Fibroblast of the aortic adventitia (primary cell): Measurements from ENCODE around the gene DNAH17. TPM values are rescaled to one million over a fixed set of nuclear protein-coding genes. Genes with fewer than 3 reads are reported as not detected.

Source experiments
- DNase-seq: peaks from one replicate; pipeline ENCODE4 v3.0.0-alpha.2; 2010; ENCODE audit warnings: low read depth
- H3K4me3 ChIP-seq: 2 replicates; pipeline ENCODE4 v1.5.1; 2011; ENCODE audit warnings: low read depth, mild to moderate bottlenecking, control low read depth, low read length, moderate library complexity
- total RNA-seq: library from RNA; depleted of rRNA; stranded (reverse); fragments of >200 nt; gene quantifications from 2 replicates; pipeline ENCODE4 v1.2.3, GENCODE V29; 2012; ENCODE audit warnings: low replicate concordance
- TF ChIP-seq, protein P1 (sequence below): IDR thresholded peaks from 2 replicates; pipeline ENCODE4 v1.5.1; 2011; ENCODE audit warnings: mild to moderate bottlenecking, low read length, control low read depth, inconsistent platforms; ENCODE audit not compliant: insufficient read depth

DNAH17 gene
- total RNA-seq, 1 donor: not detected

GRCh38 chr17:78433013-78433727 lies 144.0 kb downstream of the DNAH17 start:
- H3K4me3 ChIP-seq: no peak overlapping the region
- no peak for DNase-seq
- TF ChIP-seq, protein P1, sequence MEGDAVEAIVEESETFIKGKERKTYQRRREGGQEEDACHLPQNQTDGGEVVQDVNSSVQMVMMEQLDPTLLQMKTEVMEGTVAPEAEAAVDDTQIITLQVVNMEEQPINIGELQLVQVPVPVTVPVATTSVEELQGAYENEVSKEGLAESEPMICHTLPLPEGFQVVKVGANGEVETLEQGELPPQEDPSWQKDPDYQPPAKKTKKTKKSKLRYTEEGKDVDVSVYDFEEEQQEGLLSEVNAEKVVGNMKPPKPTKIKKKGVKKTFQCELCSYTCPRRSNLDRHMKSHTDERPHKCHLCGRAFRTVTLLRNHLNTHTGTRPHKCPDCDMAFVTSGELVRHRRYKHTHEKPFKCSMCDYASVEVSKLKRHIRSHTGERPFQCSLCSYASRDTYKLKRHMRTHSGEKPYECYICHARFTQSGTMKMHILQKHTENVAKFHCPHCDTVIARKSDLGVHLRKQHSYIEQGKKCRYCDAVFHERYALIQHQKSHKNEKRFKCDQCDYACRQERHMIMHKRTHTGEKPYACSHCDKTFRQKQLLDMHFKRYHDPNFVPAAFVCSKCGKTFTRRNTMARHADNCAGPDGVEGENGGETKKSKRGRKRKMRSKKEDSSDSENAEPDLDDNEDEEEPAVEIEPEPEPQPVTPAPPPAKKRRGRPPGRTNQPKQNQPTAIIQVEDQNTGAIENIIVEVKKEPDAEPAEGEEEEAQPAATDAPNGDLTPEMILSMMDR: no peak

DNA sequence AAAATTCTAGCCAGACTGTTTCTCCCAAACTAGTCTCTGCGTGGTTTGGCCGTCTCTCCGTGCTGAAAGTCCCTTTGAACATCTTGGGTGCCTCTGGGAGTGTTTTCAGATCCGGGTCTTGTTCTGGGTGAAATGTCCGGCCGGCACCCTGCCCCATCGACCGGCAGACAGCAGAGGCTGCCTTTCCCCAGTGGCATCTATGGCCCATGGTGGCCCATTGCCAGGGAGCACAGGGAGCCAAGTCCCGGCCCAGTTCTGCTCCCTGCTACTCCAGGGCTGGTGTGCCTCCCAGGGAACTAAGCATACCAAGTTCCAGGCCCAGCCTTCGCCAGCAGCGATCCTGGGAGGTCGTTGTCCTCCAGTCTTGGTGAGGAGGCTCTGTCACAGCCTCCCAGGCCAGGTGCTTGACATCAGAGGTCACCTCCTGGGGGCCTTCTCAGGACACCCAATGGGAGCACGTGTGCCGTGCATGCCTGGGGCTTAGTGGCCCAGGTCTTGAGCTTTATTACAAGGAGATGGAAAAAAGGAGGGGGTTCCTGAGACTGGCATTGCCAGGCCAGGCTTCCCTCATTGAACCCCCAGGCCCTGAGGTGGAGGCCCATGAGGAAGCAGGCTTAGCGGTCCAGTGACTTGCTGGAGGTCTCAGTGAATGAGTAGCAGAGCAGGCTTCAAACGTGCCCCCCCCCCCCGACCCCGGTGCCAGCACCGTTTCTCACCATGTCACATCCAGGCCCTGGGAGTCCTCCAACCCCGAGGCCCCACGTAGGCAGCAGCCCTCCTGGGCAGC lies 144.8 kb downstream of the DNAH17 start:
- no peak overlapping the region for H3K4me3 ChIP-seq
- no peak for DNase-seq
- TF ChIP-seq, protein P1: no peak

DNA sequence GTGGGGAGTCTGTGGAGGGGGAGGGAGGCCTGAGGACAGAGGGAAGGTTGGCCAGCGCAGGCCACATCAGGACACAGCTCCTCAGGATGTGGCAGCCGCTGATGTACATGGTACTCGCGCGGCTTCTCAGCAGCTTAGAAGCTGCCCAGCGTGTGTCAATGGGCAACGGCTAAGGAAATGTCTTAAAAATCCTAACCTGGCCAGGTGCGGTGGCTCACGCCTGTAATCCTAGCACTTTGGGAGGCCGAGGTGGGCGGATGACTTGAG lies 145.6 kb downstream of the DNAH17 start:
- no peak for DNase-seq
- TF ChIP-seq, protein P1: no peak
- H3K4me3 ChIP-seq: no peak overlapping the region

DNA sequence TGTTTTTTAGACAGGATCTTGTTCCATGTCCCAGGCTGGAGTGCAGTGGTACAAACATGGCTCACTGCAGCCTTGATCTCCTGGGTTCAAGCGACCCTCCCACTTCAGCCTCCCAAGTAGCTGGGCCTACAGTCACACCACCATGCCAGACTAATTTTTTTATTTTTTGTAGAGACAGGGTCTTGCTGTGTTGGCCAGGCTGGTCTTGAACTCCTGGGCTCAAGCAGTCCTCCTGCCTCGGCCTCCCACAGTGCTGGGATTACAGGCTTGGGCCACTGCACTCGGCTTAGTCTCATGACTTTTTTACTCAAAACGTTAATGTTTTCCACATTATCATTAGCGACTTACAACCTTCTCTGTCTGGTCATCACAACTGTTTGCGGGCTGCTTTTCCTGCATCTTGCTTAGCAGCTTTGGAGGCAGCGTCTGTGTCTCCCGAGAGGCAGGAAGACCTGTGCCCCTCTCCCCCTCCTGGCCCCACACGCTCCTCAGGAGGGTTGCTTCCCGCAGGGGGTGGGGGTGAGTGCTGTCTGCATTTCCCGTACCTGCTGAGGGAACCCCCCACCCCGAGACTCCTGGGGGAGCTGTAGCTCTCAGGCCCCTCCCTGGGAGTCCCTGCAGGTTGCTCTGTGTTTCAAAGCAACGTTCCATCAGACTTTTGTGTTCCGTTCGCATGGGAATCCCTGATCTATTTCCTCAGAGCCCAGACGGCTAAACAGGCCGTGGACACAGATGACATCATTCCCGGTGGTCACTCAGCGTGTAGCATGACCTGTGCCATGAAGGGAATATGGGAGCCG lies 146.1 kb downstream of the DNAH17 start:
- TF ChIP-seq, protein P1: no peak
- no peak for DNase-seq
- no peak overlapping the region for H3K4me3 ChIP-seq

DNA sequence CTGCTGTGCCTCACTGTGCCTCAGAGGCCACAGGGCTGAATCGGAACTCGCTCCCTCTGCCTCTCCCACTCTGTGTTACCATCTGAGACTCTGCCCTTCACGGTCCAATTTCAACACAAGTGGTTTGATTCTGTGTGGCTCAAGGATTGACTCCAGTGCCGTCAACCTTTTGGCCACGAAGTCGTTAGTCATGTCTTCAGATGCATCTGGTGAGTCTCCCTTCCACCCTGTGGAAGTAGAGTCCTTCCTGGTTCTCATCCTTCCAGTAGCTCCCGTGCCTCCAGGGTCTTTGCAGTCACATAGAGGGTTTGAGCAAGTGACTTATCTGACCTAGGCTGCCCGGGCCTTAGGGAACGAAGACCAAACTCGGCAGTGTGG lies 147.6 kb downstream of the DNAH17 start:
- DNase-seq: no peak
- H3K4me3 ChIP-seq: no peak overlapping the region
- TF ChIP-seq, protein P1: no peak

DNA sequence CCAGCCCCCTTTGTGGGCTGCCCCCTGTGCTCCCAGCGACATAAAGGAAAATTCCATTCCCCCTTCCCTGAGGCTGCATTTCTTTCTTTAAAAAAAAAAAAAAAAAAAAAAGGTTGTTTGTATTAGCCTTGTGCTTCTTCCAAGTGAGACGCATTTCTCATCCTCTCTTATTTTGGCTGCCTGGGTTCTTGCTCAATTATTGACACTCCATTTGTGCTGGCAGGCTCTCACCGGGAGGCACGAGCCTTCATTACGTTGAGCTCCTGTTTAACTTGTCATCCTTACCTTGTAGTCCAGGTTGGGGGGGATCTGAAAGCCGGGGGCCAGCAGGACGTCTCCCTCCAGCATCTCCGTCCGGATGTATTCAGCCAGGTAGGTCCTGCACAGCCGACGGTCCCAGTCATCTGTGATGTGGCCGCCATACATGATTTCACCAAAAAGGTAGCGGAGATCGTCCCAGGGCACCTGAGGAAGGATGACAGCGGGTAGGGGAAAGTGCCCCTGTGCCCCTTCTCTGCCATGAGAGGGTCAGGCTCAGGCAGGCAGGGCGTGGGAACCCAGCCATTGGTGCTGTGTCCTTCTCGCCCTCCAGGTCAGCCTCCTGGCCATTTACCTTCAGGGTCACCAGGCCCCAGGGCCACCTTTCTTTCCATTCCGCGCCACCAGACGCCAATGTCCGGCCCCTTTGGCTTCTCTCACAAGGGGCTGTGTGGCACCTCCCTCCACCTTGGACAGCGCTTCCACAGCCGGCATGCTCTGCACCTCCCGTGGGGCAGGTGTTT lies 148.2 kb downstream of the DNAH17 start:
- TF ChIP-seq, protein P1: no peak
- no peak for DNase-seq
- H3K4me3 ChIP-seq: no peak overlapping the region
